NCI-H187 treated with DMSO at 0.1 percent for 48 hours (cell line): ENCODE measurements around the gene DAPK3.
"Not testable (repeated sequence)": the region's sequence is repeated elsewhere in the genome, so short reads cannot be mapped to it uniquely, and the experiment has no call there.

ENCODE experiments used
- DNase-seq: peaks from one replicate; lab custom pipeline; 2025; lab: John Stamatoyannopoulos, UW

DAPK3 gene

DNA sequence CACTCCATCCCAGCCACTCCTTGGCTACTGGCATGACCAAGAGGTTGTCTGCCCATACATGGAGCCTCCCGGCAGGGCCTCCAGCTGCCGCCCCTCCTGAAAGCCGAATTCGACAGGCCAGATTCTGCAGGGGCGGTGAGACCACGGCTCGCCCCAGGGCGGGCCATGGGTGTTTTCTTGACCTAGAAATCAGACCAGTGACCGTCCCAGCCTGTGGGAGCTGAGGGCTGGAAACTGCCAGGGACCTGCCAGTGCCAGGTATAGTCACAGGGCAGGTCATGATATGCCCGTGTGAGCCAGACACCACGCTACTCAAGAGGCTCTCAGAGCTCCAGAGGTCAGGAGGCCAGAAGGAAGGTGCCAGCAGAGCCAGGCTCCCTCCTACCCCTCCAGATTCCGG, 16.8 kb downstream of the DAPK3 start:
- DNase-seq: no peak

DNA sequence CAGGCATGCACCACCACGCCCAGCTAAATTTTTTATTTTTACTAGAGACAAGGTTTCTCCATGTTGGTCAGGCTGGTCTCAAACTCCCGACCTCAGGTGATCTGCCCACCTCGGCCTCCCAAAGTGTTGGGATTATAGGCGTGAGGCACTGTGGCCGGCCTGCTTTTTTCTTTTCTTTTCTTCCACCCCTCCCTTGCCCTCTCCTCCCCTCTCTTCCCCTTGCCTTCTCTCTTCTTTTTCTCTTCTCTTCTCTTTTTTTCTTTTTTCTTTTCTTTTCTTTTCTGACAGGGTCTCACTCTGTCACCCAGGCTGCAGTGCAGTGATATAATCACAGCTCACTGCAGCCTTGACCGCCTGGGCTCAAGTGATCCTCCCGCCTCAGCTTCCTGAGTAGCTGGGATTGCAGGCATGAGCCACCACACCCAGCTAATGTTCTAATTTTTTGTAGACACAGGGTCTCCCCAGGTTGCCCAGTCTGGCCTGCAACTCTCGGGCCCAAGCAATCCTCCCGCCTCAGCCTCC, 18.1 kb downstream of the DAPK3 start:
- DNase-seq: not testable (repeated sequence)

DNA sequence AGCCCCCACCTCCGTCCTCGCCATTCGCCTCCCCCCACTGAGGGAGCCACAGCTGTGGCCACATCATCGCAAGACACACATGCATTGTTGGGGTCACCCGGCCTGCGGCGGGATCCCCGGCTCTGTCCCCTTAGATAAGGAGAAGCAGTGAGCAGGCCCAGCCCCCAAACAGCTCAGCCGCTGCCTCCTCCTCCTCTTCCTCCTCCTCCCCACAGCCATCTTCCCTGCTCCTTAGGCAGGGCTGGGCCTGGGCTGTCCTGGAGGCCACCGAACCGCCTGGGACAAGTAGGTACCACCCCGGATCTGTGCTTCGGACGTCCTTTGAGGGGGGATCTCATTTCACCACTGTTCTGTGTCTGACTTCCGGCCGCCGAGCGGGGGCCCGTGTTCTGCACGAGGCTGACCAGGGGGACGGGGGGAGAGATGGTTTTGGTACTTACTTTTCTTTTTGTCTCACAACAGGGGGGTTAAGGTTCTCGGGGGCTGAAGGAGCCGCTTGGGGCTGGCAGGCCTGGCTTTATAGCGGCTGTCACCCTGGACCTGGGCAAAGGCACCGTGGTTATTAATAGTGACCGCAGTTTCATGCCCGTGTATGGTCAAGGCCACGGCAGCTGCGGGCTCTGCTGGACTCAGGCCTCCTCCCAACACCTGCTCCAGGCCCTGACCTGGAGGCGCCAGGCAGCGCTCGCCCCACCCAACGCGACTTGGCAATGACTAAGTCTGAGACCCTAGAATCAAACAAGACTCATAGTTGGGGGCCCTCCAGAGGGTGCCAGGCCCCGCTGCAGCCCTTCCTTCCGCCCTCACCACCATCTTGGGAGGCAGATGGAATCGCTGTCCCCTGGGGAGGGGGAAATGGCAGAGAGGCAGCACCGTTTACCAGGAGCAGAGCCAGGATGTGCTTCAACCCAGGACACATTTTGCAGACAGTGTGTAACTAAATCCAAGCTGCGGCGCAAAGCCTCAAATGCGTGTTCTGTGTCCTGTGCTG, 19.7 kb downstream of the DAPK3 start:
- no peak for DNase-seq

DNA sequence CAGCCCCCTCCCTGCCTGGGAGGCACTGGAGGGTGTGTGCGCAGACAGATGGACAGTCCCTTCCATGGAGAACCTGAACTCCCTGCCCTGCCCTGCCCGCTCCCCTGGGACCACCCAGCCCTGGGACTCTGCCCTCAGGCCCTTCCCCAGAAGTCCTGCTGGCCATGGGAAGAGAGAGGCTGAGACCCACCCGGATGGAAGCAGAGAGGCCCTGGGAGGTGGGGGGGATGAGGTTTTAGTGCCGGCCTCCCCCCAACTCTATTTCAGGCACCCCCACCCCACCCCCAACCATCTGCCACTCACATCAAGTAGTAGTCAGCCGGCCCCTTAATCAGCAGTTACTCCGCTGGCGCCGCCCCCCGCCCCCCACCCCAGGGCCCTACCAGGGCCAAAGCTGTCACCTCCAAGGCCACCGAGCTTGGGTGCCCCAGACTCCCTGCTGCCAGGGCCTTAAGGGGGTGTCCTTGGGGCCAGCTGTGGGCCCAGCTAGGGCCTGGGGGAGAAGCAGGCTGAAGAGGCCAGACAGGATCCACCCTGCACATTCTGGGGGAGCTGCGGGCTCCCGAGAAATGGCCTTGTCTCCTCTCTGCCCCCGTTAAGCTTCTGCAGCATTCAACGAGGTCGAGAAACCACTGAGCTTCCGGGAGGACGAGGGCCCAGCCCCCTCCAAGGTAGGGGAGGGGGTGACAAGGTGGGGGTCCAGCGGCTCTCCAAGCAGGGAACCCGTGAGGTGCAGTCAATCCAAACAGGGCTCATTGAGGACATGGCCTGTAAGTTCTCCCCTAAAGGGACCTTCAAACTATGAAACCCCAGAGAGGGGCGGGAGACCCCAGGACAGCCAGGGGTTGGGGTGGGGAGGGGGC, 20.7 kb downstream of the DAPK3 start:
- DNase-seq: no peak

DNA sequence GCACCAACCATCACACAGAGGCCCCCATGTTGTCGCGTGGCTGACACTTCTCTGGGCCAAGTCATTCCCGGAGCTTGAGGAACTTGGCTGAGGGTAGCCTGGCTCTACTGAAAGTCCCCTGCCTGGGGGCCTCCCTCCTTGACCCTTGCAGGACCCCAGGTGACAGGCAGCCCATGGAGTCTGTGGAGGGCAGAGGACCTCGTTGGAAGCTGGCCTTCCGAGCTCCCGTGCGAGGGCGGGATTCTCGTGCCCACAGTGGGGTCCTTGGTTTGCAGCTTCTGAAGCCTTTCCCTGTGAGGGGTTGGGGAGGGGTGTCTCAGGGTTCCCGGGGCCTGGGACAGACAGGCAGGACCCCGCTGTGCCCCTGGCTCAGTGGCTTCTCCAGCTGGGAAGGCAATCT, 21.6 kb downstream of the DAPK3 start:
- no peak for DNase-seq

DNA sequence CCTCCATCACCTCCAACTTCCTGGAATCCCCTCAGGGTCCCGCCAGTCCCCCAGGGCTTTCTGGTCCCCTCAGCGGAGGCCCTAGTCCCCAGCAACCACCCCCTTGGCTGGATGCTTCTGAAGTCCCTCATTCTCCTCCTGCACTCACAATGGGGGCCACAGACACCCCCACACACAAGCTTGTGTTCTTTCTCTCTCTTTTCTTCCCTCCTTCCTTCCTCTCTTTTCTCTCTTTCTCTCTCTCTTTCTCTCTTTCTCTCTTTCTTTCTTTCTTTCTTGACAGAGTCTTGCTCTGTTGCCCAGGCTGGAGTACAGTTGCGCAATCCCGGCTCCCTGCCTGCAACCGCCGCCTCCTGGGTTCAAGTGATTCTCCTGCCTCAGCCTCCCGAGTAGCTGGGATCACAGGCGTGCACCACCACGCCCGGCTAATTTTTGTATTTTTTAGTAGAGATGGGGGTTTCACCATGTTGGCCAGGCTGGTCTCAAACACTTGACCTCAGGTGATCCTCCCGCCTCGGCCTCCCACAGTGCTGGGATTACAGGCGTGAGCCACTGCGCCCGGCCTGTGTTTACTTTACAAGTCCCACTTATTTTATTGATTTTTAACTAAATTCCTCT, 23.5 kb downstream of the DAPK3 start:
- not testable (repeated sequence) for DNase-seq

DNA sequence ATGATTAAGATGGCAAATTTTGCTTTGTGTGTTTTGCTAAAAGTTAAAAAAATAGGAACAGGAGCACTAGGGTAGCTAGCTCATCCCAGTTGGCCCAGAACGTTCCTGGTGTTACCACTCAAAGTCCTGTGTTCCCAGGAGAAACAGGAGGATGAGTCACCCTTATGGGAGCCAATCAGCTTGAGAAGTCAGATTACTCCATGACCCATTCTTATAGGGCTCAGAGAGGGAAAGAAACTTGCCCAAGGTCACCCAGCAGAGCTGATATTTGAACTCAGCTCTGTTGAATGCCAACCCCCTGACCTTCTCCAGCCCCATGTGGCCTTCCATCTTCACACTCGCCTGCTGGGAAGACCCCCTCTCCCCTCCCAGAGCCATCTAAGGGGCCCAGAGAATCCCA, 25.1 kb downstream of the DAPK3 start:
- DNase-seq: no peak

DNA sequence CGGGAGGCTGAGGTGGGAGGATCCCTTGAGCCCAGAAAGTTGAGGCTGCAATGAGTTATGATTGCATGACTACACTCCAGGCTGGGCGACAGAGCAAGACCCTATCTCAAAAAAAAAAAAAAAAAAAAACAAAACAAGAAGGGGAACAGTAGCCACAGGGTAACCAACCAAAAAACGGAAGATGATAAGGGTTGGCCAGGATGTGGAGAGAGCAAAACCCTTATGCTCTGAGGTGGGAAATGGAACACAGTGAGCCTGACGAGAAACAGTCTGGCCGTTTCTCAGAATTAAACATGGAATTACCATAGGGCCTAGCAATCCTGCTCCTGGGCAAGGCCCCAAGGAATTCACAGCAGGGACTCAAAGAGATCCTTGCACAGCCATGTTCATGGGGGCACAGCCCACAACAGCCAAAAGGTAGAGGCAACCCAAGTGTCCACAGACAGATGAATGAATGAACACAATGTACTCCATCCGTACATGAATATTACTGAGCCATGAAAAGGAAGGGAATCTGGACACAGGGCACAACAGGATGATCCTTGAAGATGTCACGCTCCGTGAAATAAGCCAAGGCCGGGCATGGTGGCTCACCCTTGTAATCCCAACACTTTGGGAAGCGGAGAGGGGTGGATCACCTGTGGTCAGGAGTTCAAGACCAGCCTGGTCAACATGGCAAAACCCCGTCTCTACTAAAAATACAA, 26.7 kb downstream of the DAPK3 start:
- no peak for DNase-seq

DNA sequence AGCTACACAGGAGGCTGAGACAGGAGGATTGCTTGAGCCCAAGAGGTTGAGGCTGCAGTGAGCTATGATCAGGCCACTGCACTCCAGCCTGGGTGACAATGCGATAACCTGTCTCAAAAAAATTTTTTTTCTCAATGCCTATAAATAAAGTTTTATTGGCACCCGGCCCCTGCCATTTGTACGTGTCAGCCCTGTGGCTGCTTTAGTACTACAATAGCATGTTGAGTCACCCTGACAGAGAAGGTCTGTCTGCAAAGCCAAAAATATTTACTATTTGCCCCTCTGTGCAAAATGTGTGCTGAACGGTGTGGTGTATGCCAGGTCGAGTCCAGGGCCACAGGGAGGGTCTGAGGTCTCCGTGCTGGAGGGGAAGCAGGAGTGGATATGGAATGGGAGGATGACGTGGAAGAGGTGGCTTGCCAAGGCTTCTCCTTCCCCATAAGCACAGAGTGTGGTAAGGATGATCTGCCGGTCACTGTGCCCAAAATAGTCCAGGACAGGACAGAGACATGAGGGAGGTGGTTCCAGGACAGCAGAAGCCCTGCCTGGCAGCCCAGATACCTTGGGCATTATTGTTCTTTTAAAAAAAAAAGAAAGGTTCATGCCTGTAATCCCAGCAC, 28.0 kb downstream of the DAPK3 start:
- no peak for DNase-seq

DNA sequence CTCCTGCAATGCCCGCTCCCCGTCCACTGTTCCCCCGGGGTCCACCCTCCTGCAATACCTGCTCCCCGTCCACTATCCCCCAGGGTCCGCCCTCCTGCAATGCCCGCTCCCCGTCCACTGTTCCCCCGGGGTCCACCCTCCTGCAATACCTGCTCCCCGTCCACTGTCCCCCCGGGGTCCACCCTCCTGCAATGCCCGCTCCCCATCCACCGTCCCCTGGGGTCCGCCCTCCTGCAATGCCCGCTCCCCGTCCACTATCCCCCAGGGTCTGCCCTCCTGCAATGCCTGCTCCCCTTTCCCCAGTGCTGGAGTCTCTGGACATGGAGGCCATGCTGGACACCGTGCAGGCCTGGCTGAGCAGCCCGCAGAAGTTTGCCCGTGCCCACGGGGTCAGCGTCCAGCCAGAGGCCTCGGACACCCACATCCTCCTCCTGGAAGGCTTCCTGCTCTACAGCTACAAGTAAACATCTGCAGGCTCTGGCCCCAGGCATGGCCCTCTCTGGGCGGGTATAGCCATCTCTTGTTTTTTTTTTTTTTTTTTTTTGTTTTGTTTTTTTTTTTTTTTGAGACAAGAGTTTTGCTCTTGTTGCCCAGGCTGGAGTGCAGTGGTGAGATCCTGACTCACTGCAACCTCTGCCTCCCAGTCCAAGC, 32.5 kb downstream of the DAPK3 start:
- not testable (repeated sequence) for DNase-seq

DNA sequence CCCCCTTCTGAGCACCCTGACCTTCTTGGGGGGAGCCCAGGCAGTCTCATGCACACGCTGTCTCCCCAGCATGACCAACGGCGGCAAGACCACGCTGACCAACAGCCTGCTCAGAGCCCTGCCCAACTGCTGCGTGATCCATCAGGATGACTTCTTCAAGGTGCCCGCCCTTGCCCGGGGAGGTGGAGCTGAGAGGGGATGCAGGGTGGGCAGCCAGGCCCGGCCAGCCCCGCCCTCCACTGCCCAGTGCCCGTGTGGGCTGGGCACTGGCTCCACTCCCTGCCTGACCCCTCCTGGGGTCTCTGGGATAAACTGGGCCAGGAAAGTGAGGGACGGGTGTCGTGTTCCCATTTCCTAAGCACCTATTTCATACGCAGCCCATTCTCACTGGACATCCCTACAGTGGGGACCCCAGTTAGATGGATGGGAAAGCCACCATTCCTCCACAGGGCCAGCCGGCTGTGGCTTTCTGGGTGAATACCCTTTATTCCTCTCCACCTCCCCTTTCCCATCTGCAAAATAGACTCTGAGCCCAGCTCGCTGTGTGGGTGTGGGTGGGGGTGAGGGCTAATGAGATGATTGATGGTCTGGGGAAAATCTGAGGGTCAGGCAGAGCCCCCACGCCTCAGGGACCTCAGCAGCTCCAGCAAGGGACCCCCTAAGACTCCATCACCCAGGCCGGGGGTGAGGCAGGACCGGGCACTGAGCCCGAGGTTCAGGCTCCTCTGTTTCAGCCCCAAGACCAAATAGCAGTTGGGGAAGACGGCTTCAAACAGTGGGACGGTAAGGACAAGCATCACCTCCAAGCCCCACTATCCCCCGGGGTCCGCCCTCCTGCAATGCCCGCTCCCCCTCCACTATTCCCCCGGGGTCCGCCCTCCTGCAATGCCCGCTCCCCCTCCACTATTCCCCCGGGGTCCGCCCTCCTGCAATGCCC, 34.1 kb downstream of the DAPK3 start:
- DNase-seq: no peak

DNA sequence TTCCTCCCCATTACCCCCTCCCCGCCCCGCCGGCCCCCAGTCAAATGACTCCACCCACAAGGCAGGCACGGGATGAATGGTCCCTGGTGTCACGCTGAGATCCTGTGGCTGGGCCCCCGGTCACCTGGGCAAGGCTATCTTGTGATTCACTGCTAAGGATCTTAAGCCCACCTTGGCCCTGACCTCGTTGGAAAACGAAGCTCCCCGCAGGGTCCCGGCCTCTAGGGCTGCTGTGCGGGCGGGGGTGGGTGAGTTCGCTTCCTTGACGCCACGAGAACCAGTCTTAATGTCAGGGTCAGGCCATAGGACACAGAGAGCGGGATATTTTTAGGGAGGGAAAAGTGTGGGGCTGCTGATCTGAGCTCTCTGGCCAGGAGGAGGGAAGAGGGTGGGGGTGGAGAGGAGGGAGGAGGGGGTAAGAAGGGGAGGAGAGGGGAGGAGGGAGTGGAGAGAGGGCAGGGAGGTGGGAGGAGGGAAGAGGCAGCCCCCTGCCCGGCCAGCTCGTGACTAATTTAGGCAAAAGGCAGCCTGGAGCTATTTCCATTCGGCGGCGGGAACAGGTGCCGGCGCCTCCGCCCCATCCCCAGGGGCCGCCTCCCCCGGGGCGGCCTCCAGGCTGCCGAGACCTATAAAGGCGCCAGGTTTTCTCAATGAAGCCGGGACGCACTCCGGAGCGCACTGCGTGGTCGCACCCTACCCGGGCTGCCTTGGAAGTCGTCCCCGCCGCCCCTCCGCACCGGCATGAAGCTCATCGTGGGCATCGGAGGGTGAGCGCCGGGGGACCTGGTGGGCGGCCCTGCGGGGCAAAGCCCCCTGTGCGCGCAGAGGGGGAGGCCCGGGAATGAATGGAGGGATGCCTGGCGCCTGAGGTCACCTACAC, 37.7 kb downstream of the DAPK3 start, which contains the start of gene NMRK2:
Gene NMRK2, plus strand, starts transcription at position 139 of the 880 bp plus-strand sequence. Its CDS starts 603 bp downstream, at position 742.
- no peak for DNase-seq

DNA sequence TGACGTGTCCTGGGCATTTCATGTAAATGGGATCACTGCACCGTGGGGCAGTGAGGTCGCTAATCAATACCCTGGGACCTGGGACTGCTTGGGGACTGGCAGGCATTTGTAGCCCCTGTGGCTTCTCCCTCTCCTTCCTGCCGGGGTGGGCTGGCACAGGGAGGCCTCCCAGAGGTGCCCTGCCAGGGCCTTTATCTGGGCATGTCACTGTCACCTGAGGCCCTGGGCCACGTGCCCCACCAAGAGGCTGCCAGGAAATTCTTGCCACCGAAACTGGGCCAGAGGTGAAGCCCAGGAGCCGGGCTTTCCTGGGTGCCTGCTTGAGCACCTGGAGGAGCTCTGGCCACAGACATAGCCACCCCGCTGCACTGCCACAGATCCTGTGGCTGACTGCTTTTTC, 39.9 kb downstream of the DAPK3 start:
- DNase-seq: no peak

DNA sequence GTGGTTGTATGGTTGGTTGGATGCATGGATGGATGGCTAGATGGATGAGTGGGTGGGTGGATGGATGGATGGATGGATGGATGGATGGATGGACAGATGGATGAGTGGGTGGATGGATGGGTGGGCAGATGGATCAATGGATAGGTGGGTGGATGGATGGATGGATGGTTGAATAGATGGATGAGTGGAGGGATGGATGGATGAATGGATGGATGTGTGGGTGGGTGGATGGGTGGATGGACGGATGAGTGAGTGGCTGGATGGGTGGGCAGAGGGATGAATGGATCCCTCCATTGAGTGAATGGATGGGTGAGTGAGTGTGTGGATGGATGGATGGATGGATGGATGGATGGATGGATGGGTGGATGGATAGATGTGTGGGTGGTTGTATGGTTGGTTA, 47.0 kb downstream of the DAPK3 start:
- no peak for DNase-seq

DNA sequence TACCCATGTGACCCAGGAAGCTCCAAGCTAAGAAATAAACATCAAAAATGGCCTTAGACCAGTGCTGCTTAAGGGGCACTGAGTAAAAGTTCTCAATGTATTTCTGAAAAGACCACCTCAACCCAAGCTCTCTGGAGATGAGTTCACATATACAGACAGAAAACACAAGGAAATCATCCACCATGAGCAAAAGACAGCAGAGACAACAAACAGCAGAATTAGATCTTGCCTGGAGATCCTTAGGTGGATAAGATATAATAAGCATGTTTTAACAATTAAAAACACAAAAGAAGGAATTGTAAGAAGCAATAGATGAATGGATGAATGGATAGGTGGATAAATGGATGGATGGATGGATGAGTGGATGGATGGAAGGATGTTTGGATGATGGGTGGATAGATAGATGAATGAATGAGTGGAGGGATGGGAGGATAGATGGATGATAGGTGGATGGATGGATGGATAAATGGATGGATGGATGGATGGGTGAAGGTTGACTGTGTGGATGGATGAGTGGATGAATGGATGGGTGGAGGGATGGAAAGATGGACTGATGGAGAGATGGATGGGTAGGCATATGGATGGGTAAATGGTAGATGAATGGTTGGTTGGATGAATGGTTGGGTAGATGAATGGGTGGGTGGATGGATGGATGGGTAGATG, 47.7 kb downstream of the DAPK3 start:
- DNase-seq: no peak

DNA sequence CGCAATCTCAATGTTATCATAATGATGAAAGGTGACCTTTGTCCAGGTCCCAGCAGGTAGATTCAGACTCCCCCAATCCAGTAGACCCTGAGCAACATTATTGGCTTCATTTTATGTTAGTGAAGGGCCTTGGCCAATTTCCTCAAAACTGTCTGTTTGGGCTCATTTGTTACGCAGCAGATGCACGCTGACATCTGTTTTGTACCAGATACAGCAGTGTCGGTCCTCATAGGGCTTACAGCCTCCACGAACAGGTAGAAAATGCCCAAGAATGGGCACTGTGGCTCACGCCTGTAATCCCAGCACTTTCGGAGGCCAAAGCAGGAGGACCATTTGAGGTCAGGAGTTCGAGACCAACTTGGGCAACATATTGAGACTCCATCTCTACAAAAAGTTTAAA, 51.1 kb downstream of the DAPK3 start:
- no peak for DNase-seq

DNA sequence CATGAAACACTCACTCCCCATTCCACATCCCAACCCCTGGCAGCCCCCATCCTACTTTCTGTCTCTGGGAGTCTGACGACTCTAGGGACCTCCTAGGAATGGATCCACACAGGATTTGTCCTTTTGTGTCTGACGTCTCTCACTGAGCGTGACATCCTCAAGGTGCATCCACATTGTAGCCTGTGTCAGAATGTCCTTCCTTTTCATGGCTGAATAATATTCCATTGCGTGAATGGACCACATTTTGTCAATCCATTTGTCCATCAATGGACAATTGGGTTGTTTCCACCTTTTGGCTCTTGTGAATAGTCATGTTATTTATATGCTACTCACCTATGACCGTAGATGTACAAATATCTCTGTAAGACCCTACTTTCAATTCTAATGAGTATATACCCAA, 54.9 kb downstream of the DAPK3 start:
- DNase-seq: no peak

DNA sequence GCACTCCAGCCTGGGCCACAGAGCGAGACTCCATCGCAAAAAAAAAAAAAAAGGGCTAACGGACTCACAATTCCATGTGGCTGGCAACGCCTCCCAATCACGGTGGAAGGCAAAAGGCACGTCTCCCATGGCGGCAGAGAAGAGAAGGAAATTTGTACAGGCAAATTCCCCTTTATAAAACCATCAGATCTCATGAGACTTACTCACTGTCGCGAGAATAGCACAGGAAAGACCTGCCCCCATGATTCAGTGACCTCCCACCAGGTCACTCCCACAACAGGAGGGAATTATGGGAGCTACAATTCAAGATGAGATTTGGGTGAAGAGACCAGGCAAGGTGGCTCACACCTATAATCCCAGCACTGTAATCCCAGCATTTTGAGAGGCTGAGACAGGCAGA, 56.7 kb downstream of the DAPK3 start:
- DNase-seq: no peak
